Naive B cell (primary cell): Measurements from ENCODE around the gene CTNND2. TPM values are rescaled to one million over a fixed set of nuclear protein-coding genes. Genes with fewer than 3 reads are reported as not detected.

ENCODE experiments used
- ATAC-seq, 2 donors: fragments of 150-1000 bp; cut with Tn5 transposase; 2 replicates each; pipeline ENCODE4 v1.10.0; 2021; ENCODE audit warnings: low read depth in 2 of 2, mild to moderate bottlenecking in 2 of 2, moderate library complexity in 2 of 2
- DNase-seq: peaks from one replicate; pipeline ENCODE4 v3.0.0; 2022
- H3K27ac Mint-ChIP-seq, 6 donors: one replicate each; pipeline ENCODE4 v1.8.0; 2020 to 2022; ENCODE audit warnings: mild to moderate bottlenecking in 6 of 6, mixed read lengths in 6 of 6, moderate library complexity in 5 of 6, inconsistent platforms in 2 of 6
- H3K27me3 Mint-ChIP-seq, 3 donors: one replicate each; pipeline ENCODE4 v1.8.0; 2021 to 2022; ENCODE audit warnings: mixed read lengths in 3 of 3, mild to moderate bottlenecking in 1 of 3
- H3K36me3 Mint-ChIP-seq, 2 donors: one replicate each; pipeline ENCODE4 v1.8.0; 2020 to 2022; ENCODE audit warnings: mixed read lengths in 2 of 2, inconsistent platforms in 1 of 2, mild to moderate bottlenecking in 1 of 2
- H3K4me1 Mint-ChIP-seq, 3 donors: one replicate each; pipeline ENCODE4 v1.8.0; 2020 to 2022; ENCODE audit warnings: mixed read lengths in 3 of 3, inconsistent platforms in 1 of 3, mild to moderate bottlenecking in 1 of 3, moderate library complexity in 1 of 3
- H3K4me3 Mint-ChIP-seq, 8 donors: one replicate each; pipeline ENCODE4 v1.8.0; 2020 to 2022; ENCODE audit warnings: mild to moderate bottlenecking in 8 of 8, mixed read lengths in 8 of 8, moderate library complexity in 8 of 8, inconsistent platforms in 2 of 8
- H3K9me3 Mint-ChIP-seq, 7 donors: one replicate each; pipeline ENCODE4 v1.8.0; 2020 to 2022; ENCODE audit warnings: mixed read lengths in 7 of 7, mild to moderate bottlenecking in 5 of 7, inconsistent platforms in 2 of 7, moderate library complexity in 1 of 7
- polyA plus RNA-seq, 6 donors: library from polyadenylated mRNA; unstranded; fragments of 300-500 nt; fragmentation: Illumina TruSeq; gene quantifications; one replicate each; pipeline ENCODE4 v1.2.3, GENCODE V29; 2021; ENCODE audit warnings: low read depth in 6 of 6

The CTNND2 gene
- polyA plus RNA-seq, 6 donors from 2014 or later: not detected

DNA sequence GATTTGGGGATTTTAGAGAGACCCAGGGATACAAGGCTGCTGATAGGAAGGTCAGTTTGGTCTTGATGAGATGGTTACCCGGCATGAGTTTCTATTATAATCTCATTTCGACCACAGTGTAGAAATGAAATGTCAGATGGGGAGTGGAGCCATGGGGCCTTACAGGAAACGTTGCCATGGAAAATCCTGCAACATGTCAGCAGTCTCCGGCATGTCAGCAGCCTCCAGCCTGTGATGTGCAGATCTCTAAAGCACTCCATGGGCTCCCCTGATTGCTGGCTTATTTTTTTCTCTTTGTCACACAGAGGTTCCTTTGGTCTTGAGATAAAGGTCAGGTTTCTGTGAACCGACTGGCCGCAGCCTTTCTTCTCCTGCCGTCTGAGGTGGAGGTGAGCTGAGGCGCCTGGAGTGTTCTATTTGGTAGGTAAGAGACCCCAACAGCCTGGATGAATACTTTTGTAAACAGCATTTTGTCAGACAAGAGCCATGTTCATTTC lies 934.5 kb downstream of the CTNND2 start:
- no peaks in the 10 kb centered on the region for H3K36me3 Mint-ChIP-seq
- H3K4me1 Mint-ChIP-seq: no peaks in the 10 kb centered on the region
- no peak for ATAC-seq

DNA sequence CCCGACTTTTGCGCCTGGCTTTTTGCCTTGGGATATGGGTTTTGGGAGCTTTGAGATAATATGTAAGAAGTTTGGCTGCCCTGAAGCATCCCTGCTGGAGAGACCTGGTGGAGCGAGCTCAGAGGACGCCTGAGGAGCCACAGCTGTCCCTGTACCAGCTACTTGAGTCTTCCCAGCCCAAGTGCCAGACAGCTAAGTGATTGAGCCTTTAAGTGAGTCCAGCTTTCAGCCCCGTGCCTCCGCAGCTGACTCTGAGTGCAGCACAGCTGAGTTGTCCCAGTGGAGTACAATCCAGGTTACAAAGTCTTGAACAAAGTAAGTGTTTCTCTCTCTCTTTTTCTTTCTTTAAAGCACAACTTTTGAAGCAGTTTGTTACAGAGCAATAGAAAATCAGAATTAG lies 939.4 kb downstream of the CTNND2 start:
- no peak for ATAC-seq
- Mint-ChIP-seq H3K36me3 (no peaks in the 10 kb centered on the region), H3K27me3 (peaks cover 8 to 10% (median 8%) of the 10 kb centered on the region in 3 donors), H3K27ac (no peak overlapping the region), H3K4me3 (no peak overlapping the region), H3K4me1 (peaks cover 0 to 4% (median 0%) of the 10 kb centered on the region in 3 donors), H3K9me3 (peaks cover 0 to 6% (median 3%) of the 10 kb centered on the region in 7 donors)
- DNase-seq: no peak

More for the DNA sequence above, 934.5 kb downstream of the CTNND2 start:
- Mint-ChIP-seq H3K27me3 (peaks cover 10 to 28% (median 16%) of the 10 kb centered on the region in 3 donors), H3K4me3 (no peak overlapping the region), H3K9me3 (no peaks in the 10 kb centered on the region), H3K27ac (no peak overlapping the region)
- no peak for DNase-seq

DNA sequence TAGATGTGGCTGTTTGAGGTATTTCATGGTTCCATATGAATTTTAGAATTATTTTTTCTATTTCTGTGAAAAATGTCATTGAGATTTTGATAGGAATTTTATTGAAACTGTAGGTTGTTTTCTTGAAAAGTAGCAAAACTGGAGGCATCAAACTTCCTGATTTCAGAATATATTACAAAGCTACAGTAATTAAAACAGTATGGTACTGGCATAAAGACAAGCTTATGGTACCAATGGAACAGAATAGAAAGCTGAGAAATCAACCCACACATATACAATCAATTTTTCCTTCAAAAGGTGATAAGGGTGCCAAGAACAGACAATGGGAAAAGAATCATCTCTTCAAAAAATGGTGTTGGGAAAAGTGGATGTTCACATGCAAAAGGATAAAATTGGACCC lies 945.5 kb downstream of the CTNND2 start:
- Mint-ChIP-seq H3K4me3 (no peak overlapping the region), H3K36me3 (no peaks in the 10 kb centered on the region), H3K4me1 (peaks cover 0 to 4% (median 0%) of the 10 kb centered on the region in 3 donors), H3K9me3 (peaks cover 3 to 21% (median 14%) of the 10 kb centered on the region in 7 donors), H3K27ac (no peak overlapping the region), H3K27me3 (peaks cover 0 to 12% (median 0%) of the 10 kb centered on the region in 3 donors)
- ATAC-seq (no peak), DNase-seq (no peak)

DNA sequence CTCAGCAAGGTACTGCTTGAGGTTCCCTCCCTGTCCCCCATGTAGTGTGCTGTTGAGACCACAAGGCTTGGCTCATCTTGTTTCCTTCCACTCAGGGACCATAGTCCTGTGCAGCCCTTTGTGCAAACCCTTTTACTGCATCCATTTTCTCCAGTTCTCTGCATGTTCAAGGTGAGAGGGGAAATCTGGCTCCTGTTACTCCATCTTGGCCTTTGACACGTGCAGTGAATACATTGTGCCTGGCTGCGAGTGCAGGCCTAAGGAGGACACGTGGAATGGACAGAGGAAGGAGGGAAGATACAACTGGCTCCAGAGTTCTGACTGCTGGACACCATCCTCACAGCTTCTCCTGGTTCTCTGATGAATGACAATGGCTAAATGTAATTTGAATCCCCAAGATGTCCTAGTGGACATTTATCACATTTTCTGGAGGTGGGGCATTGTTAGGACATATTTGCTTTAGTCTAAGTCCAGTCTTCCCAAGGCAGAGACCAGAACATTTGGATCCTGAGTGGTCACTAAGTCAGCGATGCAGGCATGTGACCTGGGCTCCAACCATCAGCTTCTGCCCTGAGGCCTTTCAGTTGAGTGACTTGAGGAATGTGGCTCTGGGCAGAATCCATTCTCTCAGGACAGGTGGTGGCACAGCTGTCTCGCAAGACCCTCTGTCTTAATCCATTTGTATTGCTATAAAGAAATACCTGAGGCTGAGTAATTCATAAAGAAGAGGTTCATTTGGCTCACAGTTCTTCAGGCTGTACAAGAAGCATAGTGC lies 954.2 kb downstream of the CTNND2 start:
- H3K4me3 Mint-ChIP-seq: no peak overlapping the region
- ATAC-seq (no peak), DNase-seq (no peak)
- H3K4me1 Mint-ChIP-seq: no peaks in the 10 kb centered on the region
- H3K9me3 Mint-ChIP-seq: peaks cover 0 to 10% (median 4%) of the 10 kb centered on the region in 7 donors
- no peaks in the 10 kb centered on the region for H3K36me3 Mint-ChIP-seq
- peaks cover 12 to 15% (median 13%) of the 10 kb centered on the region in 3 donors for H3K27me3 Mint-ChIP-seq
- H3K27ac Mint-ChIP-seq: no peak overlapping the region

DNA sequence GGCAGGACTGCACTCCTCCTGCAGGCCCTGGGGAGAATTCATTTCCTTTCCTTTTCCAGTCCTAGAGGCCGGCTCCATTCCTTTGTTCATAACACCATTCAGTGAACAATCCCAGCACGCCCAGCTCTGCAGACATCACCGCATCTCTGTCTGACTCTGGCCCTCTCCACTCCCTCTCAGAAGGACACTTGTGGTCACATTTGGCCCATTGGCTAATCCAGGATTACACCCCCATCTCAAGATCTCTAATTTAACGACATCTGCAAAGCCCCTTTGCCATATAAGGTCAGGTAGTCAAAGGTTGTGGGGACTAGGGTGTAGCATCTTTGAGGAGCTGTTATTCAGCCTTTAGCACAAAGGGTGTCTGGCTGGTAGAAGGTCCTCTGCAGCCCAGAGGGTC lies 958.2 kb downstream of the CTNND2 start:
- Mint-ChIP-seq H3K9me3 (peaks cover 0 to 4% (median 0%) of the 10 kb centered on the region in 7 donors), H3K4me1 (no peaks in the 10 kb centered on the region), H3K36me3 (peaks cover 0 to 8% of the 10 kb centered on the region in 2 donors), H3K4me3 (no peak overlapping the region), H3K27me3 (peaks cover 5 to 30% (median 14%) of the 10 kb centered on the region in 3 donors), H3K27ac (peak overlapping the region in 1 of 6 donors; percentile 66)
- ATAC-seq (no peak), DNase-seq (no peak)

DNA sequence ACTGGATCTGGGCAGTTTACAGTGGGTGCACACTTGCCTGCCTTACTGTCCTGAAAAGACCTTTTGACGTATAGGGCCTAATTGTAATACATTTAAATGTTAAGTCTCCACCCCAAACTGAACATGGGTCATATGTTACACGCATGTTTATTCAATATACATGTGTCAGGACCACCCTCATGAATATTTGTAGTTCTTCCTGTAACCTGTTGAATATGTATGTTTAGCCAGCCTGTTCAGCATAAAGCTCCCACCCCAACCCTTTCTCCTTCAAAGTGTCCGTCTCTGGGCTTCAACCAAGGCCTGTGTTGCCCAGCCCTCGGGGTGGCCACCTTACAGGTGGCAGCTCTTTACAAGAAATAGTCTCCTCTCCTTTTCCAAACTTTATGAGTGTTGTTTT lies 962.3 kb downstream of the CTNND2 start:
- peaks cover 0 to 8% of the 10 kb centered on the region in 2 donors for H3K36me3 Mint-ChIP-seq
- ATAC-seq: no peak
- peak overlapping the region in 1 of 6 donors; percentile 42 for H3K27ac Mint-ChIP-seq
- H3K4me3 Mint-ChIP-seq: no peak overlapping the region
- H3K27me3 Mint-ChIP-seq: peaks cover 0 to 17% (median 7%) of the 10 kb centered on the region in 3 donors
- H3K9me3 Mint-ChIP-seq: peaks cover 0 to 4% (median 0%) of the 10 kb centered on the region in 7 donors
- H3K4me1 Mint-ChIP-seq: no peaks in the 10 kb centered on the region
- no peak for DNase-seq

DNA sequence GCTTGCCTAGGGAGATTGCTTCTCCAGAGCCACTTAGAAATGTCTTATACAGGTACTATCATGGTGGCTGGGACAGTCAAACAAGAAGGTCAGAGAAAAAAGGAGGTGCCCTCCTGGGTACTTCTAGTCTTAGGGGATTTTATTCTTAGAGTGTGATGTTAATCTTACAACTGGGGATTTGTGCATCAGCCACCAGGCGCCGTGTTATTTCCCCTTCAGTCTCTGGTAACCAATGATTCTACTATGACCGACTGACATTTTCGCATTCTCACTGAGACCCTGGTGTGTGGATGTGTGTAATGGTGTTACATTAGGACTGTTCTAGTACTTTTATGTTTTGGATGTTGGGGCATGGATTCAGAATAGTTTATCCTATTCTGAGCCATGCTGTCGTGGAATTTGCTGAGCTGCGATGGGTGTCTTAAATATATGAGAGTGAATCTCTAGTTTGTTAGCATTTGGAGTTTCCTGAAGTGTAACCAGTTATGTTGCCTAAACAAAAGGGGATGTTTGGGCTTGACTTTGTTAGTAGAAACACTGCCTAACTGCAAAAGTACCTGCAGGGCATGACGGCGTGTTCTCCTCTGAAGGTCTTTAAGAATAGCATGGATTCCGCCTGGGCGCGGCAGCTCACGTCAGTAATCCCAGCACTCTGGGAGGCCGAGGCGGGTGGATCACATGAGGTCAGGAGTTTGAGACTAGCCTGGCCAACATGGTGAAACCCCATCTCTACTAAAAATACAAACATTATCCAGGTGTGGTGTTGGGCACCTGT lies 968.0 kb downstream of the CTNND2 start:
- Mint-ChIP-seq H3K27ac (no peak overlapping the region), H3K9me3 (peaks cover 0 to 5% (median 2%) of the 10 kb centered on the region in 7 donors), H3K4me3 (no peak overlapping the region), H3K27me3 (peaks cover 0 to 8% (median 4%) of the 10 kb centered on the region in 3 donors), H3K4me1 (no peaks in the 10 kb centered on the region), H3K36me3 (no peaks in the 10 kb centered on the region)
- no peak for ATAC-seq
- DNase-seq: no peak

DNA sequence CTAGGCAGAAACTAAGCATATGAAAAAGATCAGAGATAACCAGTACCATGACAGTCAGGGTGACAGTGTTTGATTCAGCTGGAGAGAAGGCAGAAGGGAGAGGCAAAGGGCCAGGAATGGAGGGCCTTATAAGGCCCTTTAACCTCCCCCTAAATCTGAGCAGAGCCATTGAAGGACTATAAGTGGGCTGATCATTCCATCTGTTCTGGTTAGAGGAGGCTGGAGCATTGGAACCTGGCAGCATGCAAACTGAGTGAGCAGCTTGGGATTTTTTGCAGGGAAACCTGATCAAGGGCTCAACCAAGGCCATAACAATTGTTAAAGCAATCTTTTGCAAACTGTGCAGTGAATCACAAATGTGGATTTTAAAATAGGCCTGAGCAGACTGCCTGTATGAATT lies 968.7 kb downstream of the CTNND2 start:
- Mint-ChIP-seq H3K36me3 (peaks cover 0 to under 1% of the 10 kb centered on the region in 2 donors), H3K4me1 (no peaks in the 10 kb centered on the region), H3K4me3 (no peak overlapping the region)

DNA sequence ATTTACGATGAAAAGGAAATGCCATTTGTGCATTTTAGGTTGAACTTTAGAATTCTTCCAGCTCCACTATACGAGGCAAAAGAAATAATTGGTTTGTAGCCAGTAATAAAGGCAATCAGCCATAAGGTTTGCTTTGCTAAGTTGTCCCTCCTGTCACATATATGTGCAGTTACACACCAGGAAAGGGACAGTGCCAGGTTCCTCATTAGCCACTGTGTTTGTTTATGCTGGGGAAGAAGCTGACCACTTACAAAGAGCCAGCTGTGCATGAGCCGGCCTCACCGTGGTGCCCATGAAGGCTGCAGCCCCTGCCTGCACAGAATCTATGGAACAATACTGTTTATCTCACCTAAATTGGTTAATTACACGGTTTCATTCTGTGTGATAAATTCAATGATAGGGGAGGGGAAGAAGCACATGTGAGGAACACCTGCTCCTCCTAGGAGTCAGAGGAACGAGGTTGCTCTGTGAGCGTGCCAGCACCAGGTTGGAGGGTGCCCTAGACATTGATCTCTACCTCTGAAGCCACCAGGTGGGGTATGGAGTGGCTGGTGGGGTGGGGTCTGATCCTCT lies 969.4 kb downstream of the CTNND2 start:
- Mint-ChIP-seq H3K4me3 (no peak overlapping the region), H3K27ac (no peak overlapping the region), H3K4me1 (no peaks in the 10 kb centered on the region), H3K27me3 (peaks cover 0 to 8% (median 4%) of the 10 kb centered on the region in 3 donors), H3K36me3 (peaks cover 3 to 5% of the 10 kb centered on the region in 2 donors), H3K9me3 (peaks cover under 1 to 10% (median 3%) of the 10 kb centered on the region in 7 donors)
- DNase-seq: no peak
- ATAC-seq: no peak

More for the DNA sequence above, 968.7 kb downstream of the CTNND2 start:
- ATAC-seq (no peak), DNase-seq (no peak)
- Mint-ChIP-seq H3K27ac (no peak overlapping the region), H3K9me3 (peaks cover 0 to 5% (median 1%) of the 10 kb centered on the region in 7 donors), H3K27me3 (peaks cover 0 to 8% (median 4%) of the 10 kb centered on the region in 3 donors)

DNA sequence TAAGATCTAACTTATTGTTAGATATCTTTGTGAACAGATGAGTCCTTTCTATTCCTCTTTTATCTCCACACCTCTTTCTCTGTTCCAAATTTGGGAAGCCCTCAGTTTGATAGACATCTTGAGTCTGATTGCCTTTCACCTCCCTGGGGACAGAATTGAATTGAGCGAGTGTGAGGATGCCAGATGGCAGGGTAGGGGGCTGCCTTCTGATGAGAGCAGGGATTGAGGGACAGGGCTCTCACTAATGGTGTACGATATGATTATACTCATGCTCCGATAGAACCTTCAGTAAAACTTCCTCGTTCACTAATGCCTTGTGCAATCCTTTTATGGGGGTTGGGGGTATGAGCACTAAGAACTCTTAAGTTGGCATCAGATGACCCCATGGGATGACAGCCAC lies 971.1 kb downstream of the CTNND2 start:
- H3K27me3 Mint-ChIP-seq: peaks cover 0 to 8% (median 4%) of the 10 kb centered on the region in 3 donors
- no peak overlapping the region for H3K4me3 Mint-ChIP-seq
- ATAC-seq (no peak), DNase-seq (no peak)
- H3K27ac Mint-ChIP-seq: peak overlapping the region in 1 of 6 donors; percentile 50
- peaks cover 5 to 11% of the 10 kb centered on the region in 2 donors for H3K36me3 Mint-ChIP-seq
- H3K9me3 Mint-ChIP-seq: peaks cover 4 to 20% (median 7%) of the 10 kb centered on the region in 7 donors
- no peaks in the 10 kb centered on the region for H3K4me1 Mint-ChIP-seq

DNA sequence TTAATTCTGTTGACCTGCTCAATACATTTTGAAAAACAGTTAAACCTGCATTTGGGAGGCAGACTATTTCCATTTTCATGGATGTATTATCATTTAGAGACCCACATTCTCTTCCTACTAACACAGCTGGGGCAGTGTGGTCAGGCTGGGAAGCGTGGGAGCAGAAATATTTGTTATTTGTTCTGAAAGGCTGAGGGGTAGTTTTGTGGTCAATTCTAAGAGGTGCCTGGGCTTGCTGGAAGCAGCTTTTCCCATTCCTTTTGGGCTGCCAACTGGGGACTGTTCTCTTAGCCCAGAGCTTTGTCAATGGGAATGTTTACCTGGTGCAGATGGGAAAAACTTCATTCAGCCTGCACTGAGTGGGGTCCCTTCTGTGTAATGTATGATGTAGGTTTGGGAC lies 971.8 kb downstream of the CTNND2 start:
- H3K27me3 Mint-ChIP-seq: peaks cover 0 to 8% (median 4%) of the 10 kb centered on the region in 3 donors
- peaks cover 4 to 20% (median 7%) of the 10 kb centered on the region in 7 donors for H3K9me3 Mint-ChIP-seq

DNA sequence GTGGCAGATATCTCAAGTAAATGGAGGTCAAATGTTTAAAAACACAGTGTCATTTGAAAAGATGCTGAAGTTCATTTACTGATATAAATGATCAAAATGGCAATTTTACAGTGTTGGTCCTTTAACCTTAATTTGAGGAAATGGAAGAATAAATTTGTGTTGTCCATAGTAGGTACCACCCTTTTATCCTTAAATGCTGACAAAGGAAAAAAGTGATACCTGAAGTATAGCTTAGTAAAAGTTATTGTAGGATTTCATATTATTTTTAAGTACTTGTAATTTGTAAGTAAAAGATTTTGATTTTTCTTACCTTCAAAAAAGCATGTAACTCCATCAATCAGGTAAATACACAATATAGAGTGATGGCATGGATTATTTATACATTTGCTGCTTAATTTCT lies 976.6 kb downstream of the CTNND2 start:
- H3K9me3 Mint-ChIP-seq: peaks cover 7 to 27% (median 13%) of the 10 kb centered on the region in 7 donors

More for the DNA sequence above, 971.8 kb downstream of the CTNND2 start:
- no peaks in the 10 kb centered on the region for H3K4me1 Mint-ChIP-seq
- no peak for DNase-seq
- ATAC-seq: no peak
- H3K36me3 Mint-ChIP-seq: peaks cover 5 to 11% of the 10 kb centered on the region in 2 donors
- H3K4me3 Mint-ChIP-seq: no peak overlapping the region
- no peak overlapping the region for H3K27ac Mint-ChIP-seq

DNA sequence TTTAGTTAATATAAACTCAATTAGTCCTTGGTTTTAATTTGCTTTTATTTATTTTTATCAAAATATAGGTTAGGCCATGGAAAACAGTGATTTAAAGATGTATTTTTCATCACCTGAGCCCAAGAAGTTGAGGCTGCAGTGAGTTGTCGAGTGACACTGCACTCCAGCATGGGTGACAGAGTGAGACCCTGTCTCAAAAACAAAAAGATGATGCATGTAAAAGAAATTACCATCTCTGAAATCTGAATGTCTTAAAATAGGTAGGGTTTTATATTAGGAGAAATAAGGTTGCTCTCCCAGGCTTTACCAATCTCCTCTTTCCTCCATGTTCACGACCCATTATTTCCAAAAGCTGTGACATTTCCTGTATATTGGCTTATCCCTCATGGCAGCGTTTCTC lies 980.9 kb downstream of the CTNND2 start:
- Mint-ChIP-seq H3K4me1 (no peaks in the 10 kb centered on the region), H3K36me3 (peaks cover 0 to 3% of the 10 kb centered on the region in 2 donors), H3K4me3 (no peak overlapping the region), H3K27me3 (peaks cover 8 to 28% (median 20%) of the 10 kb centered on the region in 3 donors), H3K9me3 (peaks cover 0 to 12% (median 4%) of the 10 kb centered on the region in 7 donors), H3K27ac (peak overlapping the region in 1 of 6 donors; percentile 45)
- ATAC-seq (no peak), DNase-seq (no peak)

More for the DNA sequence above, 976.6 kb downstream of the CTNND2 start:
- Mint-ChIP-seq H3K4me3 (no peak overlapping the region), H3K27me3 (peaks cover 11 to 15% (median 12%) of the 10 kb centered on the region in 3 donors), H3K4me1 (no peaks in the 10 kb centered on the region), H3K36me3 (peaks cover 8 to 11% of the 10 kb centered on the region in 2 donors), H3K27ac (no peak overlapping the region)
- no peak for ATAC-seq
- no peak for DNase-seq
